ENCODE measurements around the gene KIAA1217.

DNA sequence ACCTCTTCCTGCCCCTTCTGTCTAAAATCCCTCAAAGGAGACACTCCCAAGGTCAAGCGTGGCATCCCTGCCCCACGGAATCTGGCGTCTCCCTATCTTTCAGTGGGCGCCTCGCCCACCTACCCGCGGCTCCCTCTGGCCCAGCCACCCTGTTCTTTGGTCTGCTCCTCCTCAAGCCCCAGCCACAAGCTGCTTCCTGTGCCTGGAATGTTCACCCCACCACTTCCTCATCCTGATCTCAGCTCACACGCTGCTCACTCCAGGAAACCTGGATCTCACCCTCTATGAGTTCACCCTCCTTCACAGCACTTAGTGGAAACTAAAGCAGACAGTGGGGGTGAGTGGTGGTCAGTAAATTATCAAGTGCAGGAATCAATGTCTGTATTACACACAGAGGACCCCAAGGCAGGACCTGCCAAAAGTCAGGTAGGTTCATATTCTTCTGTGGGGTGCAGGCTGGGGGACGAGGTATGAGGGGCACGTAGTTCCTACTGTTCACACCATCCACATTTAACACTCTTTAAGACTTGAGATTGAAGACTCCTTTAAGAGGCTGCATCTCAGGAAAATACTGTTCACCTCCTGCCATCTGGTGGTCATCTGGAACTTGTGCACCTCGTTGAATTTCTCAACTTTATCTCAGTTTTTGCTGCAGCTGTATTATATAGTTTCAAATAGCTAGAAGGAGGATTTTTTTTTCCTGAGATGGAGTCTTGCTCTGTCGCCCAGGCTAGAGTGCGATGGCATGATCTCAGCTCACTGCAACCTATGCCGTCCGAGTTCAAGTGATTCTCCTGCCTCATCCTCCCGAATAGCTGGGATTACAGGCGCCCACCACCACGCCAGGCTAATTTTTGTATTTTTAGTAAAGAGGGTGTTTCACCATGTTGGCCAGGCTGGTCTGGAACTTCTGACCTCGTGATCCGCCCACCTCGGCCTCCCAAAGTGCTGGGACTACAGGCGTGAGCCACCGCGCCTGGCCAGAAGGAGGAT lies 348.1 kb downstream of the KIAA1217 start:
- TF ChIP-seq, protein P1, sequence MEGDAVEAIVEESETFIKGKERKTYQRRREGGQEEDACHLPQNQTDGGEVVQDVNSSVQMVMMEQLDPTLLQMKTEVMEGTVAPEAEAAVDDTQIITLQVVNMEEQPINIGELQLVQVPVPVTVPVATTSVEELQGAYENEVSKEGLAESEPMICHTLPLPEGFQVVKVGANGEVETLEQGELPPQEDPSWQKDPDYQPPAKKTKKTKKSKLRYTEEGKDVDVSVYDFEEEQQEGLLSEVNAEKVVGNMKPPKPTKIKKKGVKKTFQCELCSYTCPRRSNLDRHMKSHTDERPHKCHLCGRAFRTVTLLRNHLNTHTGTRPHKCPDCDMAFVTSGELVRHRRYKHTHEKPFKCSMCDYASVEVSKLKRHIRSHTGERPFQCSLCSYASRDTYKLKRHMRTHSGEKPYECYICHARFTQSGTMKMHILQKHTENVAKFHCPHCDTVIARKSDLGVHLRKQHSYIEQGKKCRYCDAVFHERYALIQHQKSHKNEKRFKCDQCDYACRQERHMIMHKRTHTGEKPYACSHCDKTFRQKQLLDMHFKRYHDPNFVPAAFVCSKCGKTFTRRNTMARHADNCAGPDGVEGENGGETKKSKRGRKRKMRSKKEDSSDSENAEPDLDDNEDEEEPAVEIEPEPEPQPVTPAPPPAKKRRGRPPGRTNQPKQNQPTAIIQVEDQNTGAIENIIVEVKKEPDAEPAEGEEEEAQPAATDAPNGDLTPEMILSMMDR (IDR thresholded peaks at IDR 0.05 in 2 of 3, conservative IDR thresholded peaks at IDR 0.05 in 1 of 3; ENCODE audit: insufficient read depth in 2 of 3, low read depth in 1 of 3, low read length in 3 of 3), result peak; percentile 71 to 78 (median 73)
- TF ChIP-seq HDAC6 (IDR thresholded peaks at IDR 0.05; ENCODE audit: low read depth, low read length) (no peak), RCOR1 (IDR thresholded peaks at IDR 0.05; ENCODE audit: borderline replicate concordance in 1 of 2, low read depth in 2 of 2, low read length in 2 of 2) (no peak), EWSR1 (IDR thresholded peaks at IDR 0.05; ENCODE audit: borderline replicate concordance, low read depth, partially characterized antibody) (no peak), SP1 (CRISPR knock-in tag; IDR thresholded peaks at IDR 0.05) (no peak), ZNF12 (CRISPR knock-in tag; IDR thresholded peaks at IDR 0.05) (no peak), TBP (optimal IDR thresholded peaks at IDR 0.05; ENCODE audit: low read depth, low read length) (no peak)
